ENCODE results near the gene CREB3L4.

CREB3L4 gene

GRCh38 chr1:153937331-153937730 lies 30.4 kb upstream of the CREB3L4 start:
- no peak for DNase-seq

GRCh38 chr1:153938996-153939395 lies 28.7 kb upstream of the CREB3L4 start:
- no peak for DNase-seq

GRCh38 chr1:153939476-153939875 lies 28.2 kb upstream of the CREB3L4 start:
- DNase-seq: no peak

- DNase-seq: no peak
These were observed 26.9 kb upstream of the CREB3L4 start for GRCh38 chr1:153940756-153941155.

DNA sequence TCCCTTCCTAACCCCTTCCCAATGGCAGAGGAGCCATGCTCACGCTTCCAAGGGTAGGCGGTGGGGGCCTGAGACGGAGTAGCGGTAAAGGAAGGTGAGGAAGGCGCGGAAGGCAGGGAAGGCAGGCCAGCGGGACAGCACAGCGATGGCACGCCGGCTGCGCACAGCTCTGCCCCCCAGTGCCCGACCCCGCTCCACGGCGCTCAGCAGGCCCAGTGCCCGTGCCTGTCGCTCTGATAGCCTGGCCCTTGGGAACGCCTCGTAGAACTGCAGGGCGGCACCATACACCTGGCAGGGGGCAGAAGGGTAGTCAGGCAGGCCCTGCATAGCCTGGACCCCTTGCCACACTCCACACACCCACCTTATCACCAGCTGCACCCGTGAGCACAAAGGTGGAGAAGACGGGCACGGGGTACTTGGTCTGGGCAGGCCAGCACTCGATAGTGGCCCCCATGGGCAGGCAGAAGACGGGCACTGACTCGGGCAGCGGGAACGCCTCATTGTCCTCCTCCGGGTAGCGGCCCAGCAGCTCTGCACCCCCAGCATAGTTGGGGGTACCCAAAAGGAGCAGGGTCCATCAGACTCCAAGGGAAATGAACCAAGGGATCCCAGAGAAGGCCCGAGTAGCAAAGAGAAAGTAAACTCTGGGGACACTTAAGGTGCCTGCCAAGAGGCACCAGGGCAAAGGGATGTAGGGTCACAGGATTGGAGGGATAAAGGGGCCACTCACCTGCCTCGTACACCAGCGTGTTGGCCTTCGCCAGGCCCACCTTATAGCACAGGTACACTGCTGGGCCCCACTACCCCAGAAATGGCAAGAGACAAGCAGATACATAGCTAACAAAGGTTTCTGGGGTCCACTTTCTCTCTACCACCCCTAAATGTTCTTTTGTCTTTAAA lies 25.6 kb upstream of the CREB3L4 start:
- no peak for DNase-seq

GRCh38 chr1:153942766-153943549 lies 24.7 kb upstream of the CREB3L4 start:
- no peak for DNase-seq

DNA sequence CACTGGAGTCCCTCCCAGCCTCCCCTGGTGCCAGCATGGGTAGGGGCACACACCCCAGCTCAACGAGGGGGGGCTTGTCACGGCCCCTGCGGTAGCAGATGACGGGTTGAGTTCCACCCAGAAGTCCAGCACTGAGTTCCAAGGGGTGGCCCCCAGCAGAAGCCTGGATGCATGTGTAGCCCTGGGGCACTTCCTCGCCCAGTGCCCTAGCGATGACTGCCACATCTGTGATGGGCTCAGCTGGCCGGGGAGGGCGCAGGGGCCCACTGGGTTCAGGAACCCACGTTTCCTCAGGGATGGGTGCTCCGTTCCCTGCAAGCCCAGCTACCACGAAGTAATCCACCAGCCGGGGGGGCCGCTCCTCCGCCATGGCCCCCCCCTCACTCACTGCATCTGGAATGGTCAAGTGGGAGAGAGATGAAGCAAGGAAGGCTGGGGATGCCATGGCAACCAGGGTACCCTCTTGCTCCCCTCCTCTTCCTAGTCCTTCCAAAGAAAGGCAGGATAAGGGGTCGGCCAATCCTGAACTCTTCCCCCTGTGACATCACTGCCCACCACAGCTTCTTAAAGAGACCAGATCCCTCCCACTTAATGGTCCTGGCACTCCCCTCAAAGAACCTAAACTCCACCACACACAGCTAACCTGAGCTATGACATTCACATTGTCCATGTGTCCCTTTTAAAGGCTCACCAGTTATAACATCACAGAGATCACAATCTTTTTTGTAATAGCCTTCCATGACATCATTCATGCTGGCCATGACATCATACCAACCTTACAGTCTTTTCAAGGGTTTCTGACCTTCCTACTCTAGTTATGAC lies 23.5 kb upstream of the CREB3L4 start:
- DNase-seq: peak in 1 of 5 experiments; percentile 50

DNA sequence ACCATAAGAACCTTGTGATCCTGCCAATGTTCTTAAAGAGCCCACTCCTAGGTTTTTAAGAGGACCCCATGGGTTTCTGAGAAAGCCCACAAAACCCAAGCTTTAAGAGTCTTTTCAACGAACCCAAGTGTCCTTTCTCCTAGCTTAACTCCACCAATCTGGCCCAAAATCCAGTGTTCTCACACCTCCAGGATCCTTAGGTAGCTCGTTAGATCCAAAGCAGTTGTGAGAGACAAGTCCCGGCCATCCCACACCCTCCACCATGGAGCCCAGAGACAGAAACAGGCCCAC lies 22.9 kb upstream of the CREB3L4 start:
- DNase-seq: no peak

GRCh38 chr1:153945131-153945794 lies 22.4 kb upstream of the CREB3L4 start:
- DNase-seq: peak; percentile 46 to 95 (median 77)

DNA sequence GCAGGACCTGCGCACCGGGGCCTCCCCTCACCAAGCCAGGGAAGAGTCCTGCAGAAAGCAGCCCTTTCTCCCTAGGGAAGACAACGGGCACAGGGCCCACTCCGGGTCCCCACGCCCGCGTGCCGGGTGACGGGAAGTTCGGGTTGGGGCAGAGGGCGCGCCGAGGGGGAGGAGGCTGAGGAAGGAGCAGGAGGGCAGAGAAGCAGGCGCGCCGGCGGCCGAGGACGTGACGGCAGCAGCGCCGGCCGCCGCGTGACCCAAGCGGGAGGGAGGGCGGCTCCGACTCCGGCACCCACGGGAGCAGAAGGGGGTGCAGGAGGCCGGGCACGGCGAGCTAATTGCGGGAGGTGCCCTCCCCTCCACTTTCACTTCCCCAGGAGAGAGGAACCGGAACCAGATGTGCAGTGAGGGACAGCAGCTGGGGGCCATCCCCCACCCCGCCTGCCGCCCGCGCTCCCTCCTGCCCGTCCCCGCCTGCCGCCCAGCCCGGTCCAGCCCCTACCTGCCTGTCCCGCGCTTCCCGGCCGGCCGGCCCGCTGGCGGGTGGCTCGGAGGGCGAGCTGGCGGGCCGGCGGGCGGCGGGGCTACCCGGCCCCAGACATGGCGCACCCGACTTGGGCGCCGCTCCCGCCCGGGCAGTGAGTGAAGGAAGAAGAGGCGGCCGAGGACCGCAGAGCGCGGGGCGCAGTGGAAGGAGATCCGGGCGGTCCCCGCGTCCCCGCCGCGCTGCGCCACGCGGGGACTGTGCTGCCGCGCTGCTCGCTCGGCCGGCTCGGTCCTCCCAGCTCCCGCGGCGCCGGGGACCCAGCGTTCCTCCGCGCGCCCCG lies 21.7 kb upstream of the CREB3L4 start:
- DNase-seq: peak; percentile 48 to 87 (median 75)

- peak; percentile 56 to 84 (median 64) for DNase-seq
These were observed 21.0 kb upstream of the CREB3L4 start, which contains the start of gene DENND4B for GRCh38 chr1:153946622-153947241. Gene DENND4B, minus strand, starts transcription at chr1:153946718. Its CDS starts 2,344 bp downstream, at chr1:153944374.

DNA sequence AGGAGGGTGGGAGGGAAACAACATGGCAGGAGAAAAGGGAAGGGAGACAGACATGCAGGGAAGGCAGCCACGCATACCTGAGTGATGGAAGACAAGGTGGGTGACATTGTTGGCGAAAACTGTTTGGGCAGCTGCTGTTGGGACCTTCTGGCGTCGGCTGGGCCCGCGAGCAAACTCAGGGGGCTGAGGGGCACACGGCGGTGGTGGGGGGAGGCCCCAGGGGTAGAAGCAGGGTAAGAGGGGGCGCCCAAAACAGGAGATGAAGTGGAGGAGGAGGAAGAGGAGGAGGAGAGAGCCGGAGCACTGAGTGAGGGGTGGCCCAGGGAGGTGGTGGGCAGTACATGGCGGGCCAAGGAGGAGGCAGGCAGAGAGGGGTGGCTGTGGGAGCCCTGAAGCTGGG lies 16.5 kb upstream of the CREB3L4 start:
- DNase-seq: no peak

GRCh38 chr1:153951801-153952200 lies 15.9 kb upstream of the CREB3L4 start:
- DNase-seq: no peak

DNA sequence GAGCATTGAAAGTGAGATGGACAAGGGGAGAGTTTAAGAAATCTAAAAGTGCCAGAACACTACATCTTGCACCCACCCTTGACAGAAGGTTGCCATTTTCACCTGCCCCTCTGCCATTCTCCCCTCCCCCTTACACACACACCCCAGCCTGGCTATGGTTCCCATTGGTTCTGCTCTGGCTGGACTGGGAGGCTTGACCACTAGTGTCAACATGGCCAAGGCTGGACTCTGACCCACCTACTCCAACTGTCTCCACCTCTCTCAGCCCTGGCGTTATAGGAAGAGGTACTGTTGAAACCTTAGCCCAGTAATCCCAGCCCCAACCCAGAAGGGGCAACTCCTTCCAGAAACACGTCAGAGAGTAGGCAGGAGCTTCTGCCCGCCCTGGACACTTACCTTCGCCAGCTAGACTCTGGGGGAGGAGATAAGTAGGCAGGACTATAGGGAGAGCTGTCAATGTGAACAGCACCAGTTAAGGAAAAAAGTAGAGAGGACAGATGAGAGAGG lies 13.8 kb upstream of the CREB3L4 start:
- DNase-seq: no peak

DNA sequence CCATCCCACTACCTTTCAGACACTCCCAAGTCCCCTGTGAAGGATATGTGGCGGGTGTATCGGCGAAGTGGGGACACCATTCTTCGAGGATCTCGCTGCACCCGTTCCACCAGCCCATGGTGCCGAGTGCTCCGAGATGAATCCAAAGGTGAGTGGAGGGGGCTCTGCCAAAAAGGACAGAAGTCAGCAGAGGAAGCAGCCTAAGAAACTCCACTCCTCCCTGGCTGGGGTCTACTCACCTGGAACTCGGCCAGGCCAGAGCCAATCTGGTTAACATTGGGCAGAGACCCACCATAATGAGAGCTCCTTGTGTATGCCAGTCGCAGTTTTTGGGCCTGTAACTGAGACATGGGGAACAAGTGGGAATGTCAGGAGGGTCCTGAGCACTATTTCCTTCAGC lies 12.9 kb upstream of the CREB3L4 start:
- no peak for DNase-seq

GRCh38 chr1:153956997-153957715 lies 10.5 kb upstream of the CREB3L4 start:
- no peak for DNase-seq

DNA sequence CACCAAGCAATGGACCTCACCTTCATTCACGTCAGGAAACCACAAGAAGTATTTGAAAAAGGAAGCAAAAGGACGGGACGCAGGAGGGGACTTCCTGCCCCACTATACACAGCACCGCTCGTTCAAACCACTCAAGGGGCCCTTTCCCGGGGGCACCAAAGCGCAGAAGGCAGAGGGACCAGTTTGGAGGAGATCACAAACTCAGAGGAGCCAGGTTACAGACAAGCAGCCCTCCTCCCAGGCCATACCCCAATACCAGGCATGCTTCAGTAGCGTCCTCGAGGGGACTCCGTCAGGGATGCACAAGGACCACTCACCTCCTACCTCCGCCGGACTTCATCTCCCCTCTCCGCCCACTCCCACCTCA lies 10.0 kb upstream of the CREB3L4 start:
- peak in 3 of 5 experiments; percentile 19 to 66 (median 65) for DNase-seq

DNA sequence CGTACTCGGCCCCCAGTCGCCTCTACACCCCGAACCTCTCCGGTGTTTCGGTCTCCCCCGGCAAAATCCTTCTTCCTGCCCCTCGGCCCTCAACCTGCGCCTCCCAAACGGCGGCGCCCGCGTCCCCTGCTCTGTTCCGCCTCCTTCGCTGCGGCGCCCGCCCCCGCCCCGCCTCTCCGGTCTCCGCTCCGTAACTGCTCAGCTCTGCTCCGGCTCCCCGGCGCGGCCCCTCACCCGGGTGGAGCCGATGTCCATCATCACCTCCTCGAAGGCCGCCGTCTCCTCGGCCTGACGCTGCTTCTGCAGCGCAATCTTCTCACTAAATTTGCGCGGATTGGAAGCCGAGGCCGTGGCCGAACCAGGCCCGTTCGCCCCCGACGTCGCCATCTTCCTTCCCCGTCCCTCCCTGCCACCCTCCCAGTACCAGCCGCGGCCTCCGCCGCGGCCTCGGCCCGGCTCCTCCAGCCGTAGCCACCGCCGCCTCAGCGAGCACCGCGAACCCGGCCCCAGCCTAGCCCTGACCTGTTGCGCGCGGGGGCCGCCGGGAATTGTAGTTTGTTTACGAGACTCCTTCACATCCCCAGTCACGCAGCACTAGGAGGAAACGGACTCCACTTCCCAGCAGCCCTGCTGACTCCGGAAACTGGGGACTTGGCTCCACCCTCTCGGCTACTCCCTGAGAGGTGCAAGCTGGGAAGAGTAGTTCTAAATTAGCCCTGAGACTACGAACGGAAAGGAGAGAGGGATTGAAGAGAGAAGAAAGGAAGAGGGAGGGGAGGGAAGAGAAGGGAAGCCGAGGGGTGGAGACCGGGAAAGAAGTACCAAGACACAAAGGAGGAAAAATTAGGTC lies 9.4 kb upstream of the CREB3L4 start, which contains the start of gene CRTC2:
TSS of gene CRTC2 (minus strand) at position 502 of the 850 bp plus-strand sequence. CDS start at position 387, 115 bp downstream.
- peak; percentile 92 to 99 (median 97) for DNase-seq

- DNase-seq: no peak
These were observed 8.8 kb upstream of the CREB3L4 start for GRCh38 chr1:153958961-153959260.
